ENCODE results near the gene INPP4B.
"Not testable (repeated sequence)": the region's sequence is repeated elsewhere in the genome, so short reads cannot be mapped to it uniquely, and the experiment has no call there.

INPP4B gene

GRCh38 chr4:142091691-142092182 lies 754.4 kb downstream of the INPP4B start:
- DNase-seq (ENCODE audit: insufficient read length, low spot score) (no peak), FAIRE-seq (no peak)
- TF ChIP-seq POU2F2 (IDR thresholded peaks at IDR 0.05; ENCODE audit: low read depth, low read length) (no peak), TAF1 (IDR thresholded peaks at IDR 0.05; ENCODE audit: low read depth, low read length) (no peak), POLR2A (IDR thresholded peaks at IDR 0.05; ENCODE audit: low read depth, low read length) (no peak), PAX5 (IDR thresholded peaks at IDR 0.05; ENCODE audit: insufficient read depth, low read length, severe bottlenecking) (no peak), SPI1 (IDR thresholded peaks at IDR 0.05; ENCODE audit: low read depth, low read length) (no peak), POLR2AphosphoS5 (IDR thresholded peaks at IDR 0.05; ENCODE audit: low read depth, low read length) (no peak)

- FAIRE-seq (no peak), DNase-seq (ENCODE audit: insufficient read length, low spot score) (no peak)
- TF ChIP-seq SPI1 (IDR thresholded peaks at IDR 0.05; ENCODE audit: low read depth, low read length), result no peak
- no peak for TF ChIP-seq PAX5 (IDR thresholded peaks at IDR 0.05; ENCODE audit: insufficient read depth, low read length, severe bottlenecking)
- no peak for TF ChIP-seq POLR2A (IDR thresholded peaks at IDR 0.05; ENCODE audit: low read depth, low read length)
Measured at GRCh38 chr4:142091085-142091513, 755.0 kb downstream of the INPP4B start.

- FAIRE-seq (no peak), DNase-seq (ENCODE audit: insufficient read length, low spot score) (no peak)
- TF ChIP-seq TAF1 (IDR thresholded peaks at IDR 0.05; ENCODE audit: low read depth, low read length) (no peak), POLR2AphosphoS5 (IDR thresholded peaks at IDR 0.05; ENCODE audit: low read depth, low read length) (no peak), POLR2A (IDR thresholded peaks at IDR 0.05; ENCODE audit: low read depth, low read length) (no peak), POU2F2 (IDR thresholded peaks at IDR 0.05; ENCODE audit: low read depth, low read length) (no peak), SPI1 (IDR thresholded peaks at IDR 0.05; ENCODE audit: low read depth, low read length) (no peak), PAX5 (IDR thresholded peaks at IDR 0.05; ENCODE audit: insufficient read depth, low read length, severe bottlenecking) (no peak)
Measured at GRCh38 chr4:142088906-142089305, 757.2 kb downstream of the INPP4B start.

GRCh38 chr4:142085513-142086292 lies 760.4 kb downstream of the INPP4B start:
- TF ChIP-seq TAF1 (IDR thresholded peaks at IDR 0.05; ENCODE audit: low read depth, low read length) (no peak), POU2F2 (IDR thresholded peaks at IDR 0.05; ENCODE audit: low read depth, low read length) (no peak)
- FAIRE-seq, result no peak
- no peak for DNase-seq (ENCODE audit: insufficient read length, low spot score)

- TF ChIP-seq POLR2A (IDR thresholded peaks at IDR 0.05; ENCODE audit: low read depth, low read length), result no peak
- no peak for TF ChIP-seq SPI1 (IDR thresholded peaks at IDR 0.05; ENCODE audit: low read depth, low read length)
- no peak for TF ChIP-seq POLR2AphosphoS5 (IDR thresholded peaks at IDR 0.05; ENCODE audit: low read depth, low read length)
- TF ChIP-seq TAF1 (IDR thresholded peaks at IDR 0.05; ENCODE audit: low read depth, low read length), result no peak
- TF ChIP-seq POU2F2 (IDR thresholded peaks at IDR 0.05; ENCODE audit: low read depth, low read length), result no peak
- no peak for TF ChIP-seq PAX5 (IDR thresholded peaks at IDR 0.05; ENCODE audit: insufficient read depth, low read length, severe bottlenecking)
- FAIRE-seq, result no peak
- DNase-seq (ENCODE audit: insufficient read length, low spot score), result no peak
Measured at GRCh38 chr4:142083264-142083663, 762.8 kb downstream of the INPP4B start.

GRCh38 chr4:142081025-142081424 lies 765.1 kb downstream of the INPP4B start:
- no peak for TF ChIP-seq PAX5 (IDR thresholded peaks at IDR 0.05; ENCODE audit: insufficient read depth, low read length, severe bottlenecking)
- no peak for TF ChIP-seq POLR2A (IDR thresholded peaks at IDR 0.05; ENCODE audit: low read depth, low read length)
- no peak for TF ChIP-seq TAF1 (IDR thresholded peaks at IDR 0.05; ENCODE audit: low read depth, low read length)
- TF ChIP-seq POLR2AphosphoS5 (IDR thresholded peaks at IDR 0.05; ENCODE audit: low read depth, low read length), result no peak
- no peak for TF ChIP-seq SPI1 (IDR thresholded peaks at IDR 0.05; ENCODE audit: low read depth, low read length)
- TF ChIP-seq POU2F2 (IDR thresholded peaks at IDR 0.05; ENCODE audit: low read depth, low read length), result no peak
- DNase-seq (ENCODE audit: insufficient read length, low spot score), result no peak
- no peak for FAIRE-seq

GRCh38 chr4:142079959-142080358 lies 766.1 kb downstream of the INPP4B start:
- DNase-seq (ENCODE audit: insufficient read length, low spot score), result no peak
- TF ChIP-seq TAF1 (IDR thresholded peaks at IDR 0.05; ENCODE audit: low read depth, low read length) (no peak), PAX5 (IDR thresholded peaks at IDR 0.05; ENCODE audit: insufficient read depth, low read length, severe bottlenecking) (no peak), SPI1 (IDR thresholded peaks at IDR 0.05; ENCODE audit: low read depth, low read length) (no peak), POLR2AphosphoS5 (IDR thresholded peaks at IDR 0.05; ENCODE audit: low read depth, low read length) (no peak), POU2F2 (IDR thresholded peaks at IDR 0.05; ENCODE audit: low read depth, low read length) (no peak), POLR2A (IDR thresholded peaks at IDR 0.05; ENCODE audit: low read depth, low read length) (no peak)
- FAIRE-seq, result no peak

GRCh38 chr4:142077048-142077447 lies 769.1 kb downstream of the INPP4B start:
- DNase-seq (ENCODE audit: insufficient read length, low spot score), result no peak
- FAIRE-seq, result no peak
- TF ChIP-seq POLR2A (IDR thresholded peaks at IDR 0.05; ENCODE audit: low read depth, low read length), result no peak
- no peak for TF ChIP-seq SPI1 (IDR thresholded peaks at IDR 0.05; ENCODE audit: low read depth, low read length)
- no peak for TF ChIP-seq TAF1 (IDR thresholded peaks at IDR 0.05; ENCODE audit: low read depth, low read length)
- no peak for TF ChIP-seq PAX5 (IDR thresholded peaks at IDR 0.05; ENCODE audit: insufficient read depth, low read length, severe bottlenecking)
- no peak for TF ChIP-seq POU2F2 (IDR thresholded peaks at IDR 0.05; ENCODE audit: low read depth, low read length)

GRCh38 chr4:142068304-142068703 lies 777.8 kb downstream of the INPP4B start:
- DNase-seq (ENCODE audit: insufficient read length, low spot score); FAIRE-seq: not testable (repeated sequence)

GRCh38 chr4:142066562-142066961 lies 779.5 kb downstream of the INPP4B start:
- not testable (repeated sequence) for FAIRE-seq; DNase-seq (ENCODE audit: insufficient read length, low spot score)

All from GM12891 (cell line).